Activated CD8-positive, alpha-beta memory T cell treated with anti-CD3 and anti-CD28 coated beads, Interleukin-2, amount 50 U/mL, for 1 hour (primary cell): Measurements from ENCODE around the gene KCNH2.
"Not testable (repeated sequence)": the region's sequence is repeated elsewhere in the genome, so short reads cannot be mapped to it uniquely, and the experiment has no call there.

Experiments used
- DNase-seq: peaks from one replicate; pipeline ENCODE4 v3.0.0-alpha.2; 2020; ENCODE audit errors: extremely low read depth

Gene KCNH2

DNA sequence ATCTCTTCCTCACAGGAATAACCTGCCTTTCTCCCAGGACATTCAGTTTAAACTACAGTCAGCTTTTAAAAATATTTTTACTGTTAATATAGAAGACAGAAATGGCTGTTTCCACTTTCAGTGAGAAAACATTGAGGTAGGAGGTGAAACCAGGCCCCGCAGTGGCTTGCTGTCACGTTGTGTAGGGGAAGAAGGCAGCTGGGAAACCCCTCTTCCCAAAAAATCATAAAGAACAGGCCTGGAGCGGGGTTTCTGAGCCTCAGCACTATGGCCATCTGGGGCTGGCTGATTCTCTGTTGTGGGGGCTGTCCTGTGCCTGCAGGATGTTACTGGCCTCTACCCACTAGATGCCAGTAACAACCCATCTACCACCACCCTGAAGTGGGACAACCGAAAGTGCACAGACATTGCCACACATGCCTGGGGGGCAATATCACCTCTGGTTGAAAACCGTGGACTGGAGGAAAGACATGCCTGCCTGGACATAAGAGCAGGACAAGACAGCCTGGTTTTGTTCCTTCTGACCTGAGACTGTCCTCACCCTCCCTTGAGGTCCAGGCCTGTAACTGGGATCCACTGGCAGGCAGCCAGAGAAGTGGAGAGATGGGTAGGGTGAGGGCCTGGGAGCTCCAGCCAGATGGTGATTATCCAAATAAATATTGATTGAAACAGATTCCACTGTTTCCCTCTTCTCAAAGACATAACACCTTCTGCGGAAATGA is 43.9 kb downstream of the KCNH2 start:
- no peak for DNase-seq

DNA sequence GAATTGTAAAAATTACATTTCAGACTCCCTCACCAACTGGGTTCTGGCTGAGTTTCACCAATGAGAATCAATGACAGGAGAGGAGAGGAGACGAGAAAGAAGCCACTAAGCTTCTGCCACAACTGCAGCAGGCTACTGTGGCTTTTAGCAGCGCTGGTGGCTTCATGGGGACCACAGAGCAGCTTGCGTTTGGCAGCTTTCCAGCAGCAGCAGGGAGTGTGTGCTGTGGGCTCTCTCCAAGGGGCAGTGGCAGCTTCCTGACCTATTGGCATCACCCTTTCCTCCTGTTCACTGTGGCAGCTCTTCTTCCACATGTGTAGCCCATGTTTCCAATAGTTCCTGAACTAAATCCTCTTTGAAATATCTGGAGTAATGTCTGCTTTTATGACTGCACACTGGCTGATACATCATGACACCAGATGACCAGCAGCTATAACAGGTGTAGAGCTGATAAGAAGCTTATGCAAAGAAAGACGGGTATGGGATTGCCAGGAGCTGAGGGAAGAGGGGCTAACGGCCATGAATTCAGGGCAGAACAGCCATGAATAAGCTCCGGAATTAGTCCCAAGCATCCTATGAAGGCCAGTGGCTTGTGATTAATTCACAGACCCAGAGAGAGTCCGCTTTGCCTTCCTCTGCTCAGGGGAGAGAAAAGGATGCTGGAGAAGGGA is 46.8 kb downstream of the KCNH2 start:
- DNase-seq, result no peak

DNA sequence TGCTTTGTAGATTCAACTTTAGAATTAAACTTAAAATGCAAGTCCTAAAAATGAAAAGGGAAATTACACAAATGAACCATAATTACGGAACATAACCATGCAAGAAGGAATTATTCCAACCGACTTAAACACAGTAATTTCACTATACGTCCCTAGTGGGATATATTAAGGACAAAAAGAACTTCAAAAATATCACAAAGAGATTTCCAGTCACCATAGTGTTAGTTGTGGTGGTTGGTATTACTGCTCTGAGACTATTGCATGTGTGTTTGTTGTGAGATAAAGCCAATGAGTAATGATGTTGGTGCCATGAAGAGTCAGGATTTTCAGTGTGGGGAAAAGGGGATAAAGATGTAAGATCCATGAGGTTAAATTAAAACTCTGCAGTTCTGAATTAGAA is 49.6 kb downstream of the KCNH2 start:
- no peak for DNase-seq

DNA sequence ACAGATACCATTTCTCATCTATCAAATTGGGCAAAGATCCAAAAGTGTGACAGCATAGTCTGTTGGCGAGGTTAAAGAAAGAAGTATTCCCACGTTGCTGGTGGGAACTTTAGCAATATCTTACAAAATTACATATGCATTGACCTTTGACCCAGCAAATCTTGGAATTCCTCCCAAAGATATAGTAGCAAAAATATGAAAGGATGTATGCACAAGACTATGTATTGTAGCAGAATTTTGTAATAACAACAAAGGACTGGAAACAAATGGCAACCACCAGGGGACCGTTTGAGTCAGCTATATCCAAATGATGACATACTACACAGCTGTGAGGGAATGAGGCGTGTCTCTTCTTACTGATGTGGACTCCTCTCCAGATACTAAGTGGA is 50.2 kb downstream of the KCNH2 start:
- no peak for DNase-seq

DNA sequence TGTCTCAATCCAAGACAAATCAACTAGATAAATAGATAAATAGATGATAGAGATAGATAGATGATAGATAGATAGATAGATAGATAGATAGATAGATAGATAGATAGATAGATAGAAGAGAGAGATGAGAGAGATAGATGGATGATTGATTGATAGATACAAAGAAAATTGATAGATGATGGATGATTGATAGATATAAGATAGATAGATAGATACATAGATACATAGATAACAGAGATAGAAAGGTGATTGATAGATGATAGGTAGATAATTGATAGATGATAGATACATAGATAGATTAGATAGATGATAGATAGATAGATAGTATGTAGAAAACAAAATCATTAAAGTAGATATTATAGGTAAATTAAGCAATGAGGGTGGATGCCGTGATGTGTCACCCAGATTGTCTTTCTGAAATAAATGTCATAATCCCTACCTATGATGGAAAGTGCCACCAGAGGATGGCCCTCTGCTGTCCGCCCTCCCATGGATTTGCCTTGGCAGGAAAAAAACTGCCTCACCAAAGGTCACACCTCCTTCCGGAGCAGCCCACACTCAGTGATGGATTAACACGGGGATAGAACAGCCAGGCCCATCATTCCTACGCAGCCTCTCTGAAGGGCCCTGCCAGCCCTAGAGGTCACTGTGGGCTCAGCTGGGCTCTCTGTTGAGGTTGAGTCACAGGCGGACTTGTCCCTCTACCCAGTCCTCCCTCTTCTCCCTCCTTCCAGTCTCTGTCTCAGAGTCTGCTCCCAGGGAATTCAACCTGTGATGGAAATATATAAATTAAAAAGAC is 50.8 kb downstream of the KCNH2 start:
- DNase-seq, result no peak

DNA sequence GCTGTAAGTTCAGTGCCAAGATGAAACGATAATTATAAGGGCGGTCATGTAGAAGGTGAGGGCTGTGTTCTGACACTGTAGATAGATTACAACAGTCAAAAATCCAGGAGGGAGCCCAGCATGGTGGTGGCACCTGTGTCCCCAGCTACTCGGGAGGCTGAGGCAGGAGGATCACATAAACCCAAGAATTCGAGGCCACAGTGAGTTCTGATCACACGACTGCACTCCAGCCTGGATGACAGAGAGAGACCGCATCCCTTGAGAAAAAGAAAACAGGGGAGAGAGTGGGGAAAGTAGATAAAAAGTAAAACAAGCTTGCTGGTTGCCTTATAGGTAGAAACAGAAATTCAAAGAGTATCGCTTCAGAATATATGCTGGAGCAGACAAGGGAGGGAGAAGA is 52.1 kb downstream of the KCNH2 start:
- DNase-seq, result no peak

DNA sequence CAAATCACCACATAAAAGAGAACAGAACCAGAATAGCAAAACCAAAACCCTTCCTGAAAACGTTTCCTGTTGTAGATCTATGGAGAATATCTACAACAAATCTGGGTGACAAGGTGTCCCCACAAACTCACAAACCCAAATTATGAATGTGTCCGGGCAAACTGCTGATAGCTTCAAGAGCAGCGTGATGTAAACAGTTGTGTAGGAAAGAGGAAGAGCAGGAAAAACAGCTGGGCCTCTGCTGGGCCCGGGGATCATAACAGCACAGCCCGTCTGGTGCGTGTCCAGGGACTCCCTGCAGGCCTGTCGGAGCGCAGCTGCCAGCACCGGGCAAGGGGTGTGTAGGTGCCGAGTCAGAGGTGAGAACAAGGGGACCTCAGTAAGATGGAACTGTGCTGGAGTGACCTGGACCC is 53.7 kb downstream of the KCNH2 start:
- no peak for DNase-seq

DNA sequence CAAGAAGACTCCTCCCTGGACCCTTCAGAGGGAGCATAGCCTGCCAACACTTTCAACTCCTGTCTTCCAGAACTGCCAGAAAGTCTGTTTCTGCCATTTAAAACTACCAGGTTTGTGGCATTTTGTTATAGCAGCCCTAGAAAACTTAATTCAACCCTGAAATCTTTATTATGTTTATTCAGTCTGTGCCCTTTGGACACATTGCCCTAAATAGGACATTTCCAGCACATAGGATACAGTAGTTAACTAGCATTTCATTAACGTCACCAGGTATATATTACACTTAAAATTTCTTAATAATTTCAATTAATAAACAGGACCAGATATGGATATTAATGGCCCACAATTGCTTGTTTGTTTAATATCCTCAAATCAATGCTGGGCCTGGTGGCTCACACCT is 54.3 kb downstream of the KCNH2 start:
- no peak for DNase-seq

DNA sequence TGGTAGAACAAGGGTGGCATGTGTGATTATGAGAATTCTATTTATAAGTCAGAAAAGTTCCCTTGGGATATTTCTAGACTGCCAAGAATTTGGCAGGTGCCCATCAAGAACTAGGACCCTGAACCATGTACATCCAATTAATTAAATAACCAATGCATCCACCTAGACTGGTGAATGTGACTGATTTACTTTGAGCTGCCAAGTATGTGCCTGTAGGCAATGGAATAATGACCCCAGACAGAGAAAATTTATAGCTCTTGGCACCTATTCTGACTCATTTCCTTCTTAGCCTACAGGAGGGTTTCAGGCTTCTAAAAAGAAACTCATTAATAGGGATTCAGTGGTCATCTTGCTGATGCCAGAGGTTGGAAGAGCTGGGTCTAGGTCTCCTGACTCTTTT is 54.9 kb downstream of the KCNH2 start:
- DNase-seq, result no peak

DNA sequence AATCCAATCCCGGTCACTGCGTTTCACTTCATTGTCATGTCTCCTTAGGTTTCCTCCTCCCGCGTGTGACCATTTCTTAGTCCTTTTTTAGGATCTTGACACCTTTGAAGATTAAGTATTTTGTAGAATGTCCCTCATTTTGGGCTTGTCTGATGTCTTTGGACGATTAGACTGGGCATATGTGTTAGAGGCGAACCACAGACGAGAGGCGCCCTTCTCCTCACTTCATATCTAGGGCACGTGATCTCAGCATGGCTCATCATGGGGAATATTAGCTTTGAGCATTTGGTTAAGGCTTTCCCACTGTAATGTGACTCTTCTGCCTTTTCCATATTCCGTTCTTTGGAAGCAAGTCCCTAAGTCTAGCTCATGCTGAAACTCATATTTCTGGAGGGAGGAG is 59.0 kb downstream of the KCNH2 start:
- DNase-seq, result no peak

DNA sequence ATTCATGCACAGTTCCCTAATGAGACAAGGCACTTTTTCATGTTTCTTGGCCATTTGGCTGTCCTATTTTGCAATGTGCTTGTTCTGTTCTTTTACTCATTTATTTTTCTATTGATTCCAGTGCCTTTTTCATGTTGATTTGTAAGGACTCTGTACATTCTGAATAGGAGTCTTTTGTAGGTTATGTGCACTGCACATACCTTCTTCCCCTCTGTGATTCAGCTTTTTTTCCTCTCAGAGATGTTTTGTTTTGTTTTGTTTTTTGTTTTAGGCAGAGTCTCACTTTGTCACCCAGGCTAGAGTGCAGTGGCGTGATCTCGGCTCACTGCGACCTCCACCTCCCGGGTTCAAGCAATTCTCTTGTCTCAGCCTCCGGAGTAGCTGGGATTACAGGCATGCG is 59.7 kb downstream of the KCNH2 start:
- no peak for DNase-seq

DNA sequence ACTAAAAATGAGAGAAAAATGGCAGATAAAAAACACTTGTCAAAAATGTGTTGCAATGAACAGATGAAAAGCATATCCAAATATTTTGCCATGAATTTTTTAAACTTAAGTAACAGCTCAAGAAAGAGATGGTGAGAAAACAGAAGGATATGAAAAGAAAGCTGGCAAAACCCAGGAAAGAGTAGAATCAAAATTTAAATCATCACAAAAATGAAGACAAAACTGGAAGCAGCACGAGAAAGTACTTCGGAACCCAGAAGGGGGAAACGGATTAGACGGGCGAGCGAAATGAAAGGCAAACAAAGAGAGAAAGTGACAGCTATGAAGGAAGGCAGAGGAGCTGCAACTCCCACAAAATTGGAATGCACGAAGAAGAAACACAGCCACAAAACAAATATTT is 60.2 kb downstream of the KCNH2 start:
- DNase-seq, result no peak

DNA sequence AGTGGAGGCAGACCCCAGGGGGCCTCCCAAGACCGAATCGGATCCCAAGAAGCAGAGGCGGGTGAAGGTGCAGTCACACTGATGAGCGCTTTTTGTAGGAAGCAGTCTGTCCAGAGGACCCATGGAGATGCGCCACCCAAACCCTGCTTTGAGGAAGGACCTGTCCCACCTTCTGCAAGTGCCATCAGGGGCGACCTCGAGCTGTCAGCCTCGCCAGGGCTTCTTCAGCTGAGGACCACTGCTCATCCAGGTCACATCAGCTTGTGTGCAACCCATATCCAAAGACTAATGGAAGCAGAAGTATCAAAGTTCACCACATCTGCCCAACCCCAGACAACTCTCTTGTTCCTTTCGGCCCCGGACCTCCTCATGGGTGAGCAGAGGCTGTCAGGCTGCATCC is 61.5 kb downstream of the KCNH2 start:
- no peak for DNase-seq

DNA sequence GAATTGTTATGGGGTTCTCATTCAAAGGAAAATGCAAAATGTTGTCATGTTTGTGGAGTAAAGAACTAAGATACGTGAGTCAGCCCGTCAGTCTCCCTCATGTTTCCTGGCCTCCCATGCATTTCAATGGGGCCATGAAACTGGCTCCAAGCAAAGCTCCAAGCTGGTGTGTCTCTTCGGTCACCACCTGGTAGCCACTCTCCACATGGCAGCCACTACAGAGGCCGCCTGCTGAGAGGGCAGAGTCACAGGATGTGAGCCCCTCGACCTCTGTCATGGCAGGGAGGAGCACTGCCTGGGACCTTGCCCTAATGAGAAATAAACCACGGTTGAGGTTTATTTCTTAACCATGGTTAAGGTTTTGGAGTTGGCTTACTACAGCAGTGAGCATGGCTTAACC is 63.2 kb downstream of the KCNH2 start:
- DNase-seq, result no peak

DNA sequence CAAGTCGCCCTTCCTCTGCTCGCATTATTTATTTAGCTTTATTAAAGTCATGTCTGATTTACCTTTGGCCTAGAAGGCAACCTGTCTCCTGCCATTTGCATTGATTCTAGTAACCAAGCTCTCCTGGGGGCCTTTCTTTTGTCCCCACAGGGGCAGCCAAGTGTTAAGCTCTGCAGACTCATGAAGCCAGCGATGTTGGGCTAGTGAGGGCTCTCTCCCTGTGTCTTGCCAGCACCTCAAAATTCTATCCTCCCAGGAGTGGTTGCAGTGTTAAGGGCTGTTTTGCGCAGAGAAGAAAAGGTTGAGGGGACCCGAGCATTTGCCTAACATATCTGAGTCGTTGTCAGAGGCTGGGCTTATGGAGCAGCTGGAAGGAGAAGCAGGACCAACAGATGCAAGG is 63.9 kb downstream of the KCNH2 start:
- no peak for DNase-seq

DNA sequence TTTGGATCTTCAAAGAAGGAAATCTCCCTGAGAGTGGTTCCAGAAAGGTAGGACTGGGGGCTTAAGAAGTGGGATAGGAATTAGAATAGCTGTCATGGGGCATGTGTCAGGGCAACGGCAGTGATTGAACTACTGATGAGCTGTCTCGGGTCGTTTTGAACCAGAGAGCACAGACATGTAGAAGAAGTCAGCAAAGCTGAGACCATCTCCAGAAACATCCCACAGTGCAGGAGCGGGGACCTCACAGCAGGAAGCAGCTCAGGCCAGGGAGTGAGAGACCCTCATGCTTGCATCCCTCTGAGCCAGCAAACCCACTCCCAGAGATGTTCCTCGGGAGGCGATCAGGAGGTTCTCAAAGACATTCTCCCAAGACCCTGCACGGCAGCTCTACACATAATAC is 65.7 kb downstream of the KCNH2 start:
- DNase-seq, result no peak

DNA sequence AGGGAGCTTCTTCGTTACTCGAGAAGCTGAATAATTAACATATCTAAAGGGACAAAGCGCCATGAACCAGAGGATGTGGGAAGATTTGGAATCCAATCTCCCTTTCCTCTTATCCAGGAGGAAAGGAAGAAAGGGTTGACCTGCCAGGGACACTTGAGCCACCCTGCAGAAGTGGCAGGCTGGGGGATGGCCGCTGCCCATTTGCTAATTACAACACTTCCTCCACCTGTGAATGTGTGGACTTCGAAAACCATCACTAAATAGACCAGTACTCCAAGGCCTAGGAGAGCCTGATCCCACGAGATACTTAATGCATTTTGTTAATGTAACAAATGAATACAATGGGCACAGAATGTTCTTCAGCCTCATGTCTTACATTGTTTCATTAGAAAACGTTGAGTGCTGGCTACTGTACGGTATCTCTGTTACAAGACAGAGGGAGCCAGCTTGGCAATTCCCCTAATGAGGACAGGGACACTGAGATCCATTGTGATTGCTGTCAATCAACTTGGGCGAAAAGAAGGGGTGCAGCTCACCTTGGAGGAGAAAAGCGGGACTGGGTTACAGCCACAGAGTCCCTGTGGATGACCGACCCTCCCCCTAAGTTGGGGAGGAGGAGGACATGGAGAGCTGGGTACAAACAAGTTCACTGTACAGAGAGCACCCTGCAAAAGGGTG is 66.4 kb downstream of the KCNH2 start:
- DNase-seq, result no peak

DNA sequence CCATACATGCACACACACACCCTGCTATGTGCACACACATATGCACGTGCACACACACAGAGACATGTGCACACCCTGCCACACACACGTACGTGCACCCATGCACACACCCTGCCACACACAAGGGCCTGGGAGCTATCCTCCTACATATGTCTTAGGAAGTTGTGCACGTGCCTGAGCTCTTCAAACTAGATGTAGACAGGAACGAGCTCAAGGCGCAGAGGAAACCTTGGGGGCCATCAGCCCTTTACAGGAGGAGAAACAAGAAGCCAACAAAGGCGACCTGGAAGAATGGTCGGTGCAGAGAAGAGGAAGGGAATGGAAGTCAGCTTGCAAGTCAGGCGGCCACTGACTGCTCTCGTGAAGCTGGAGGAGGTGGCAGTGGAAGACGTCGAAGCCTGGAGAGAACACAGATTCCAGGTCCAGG is 67.1 kb downstream of the KCNH2 start:
- DNase-seq, result no peak

DNA sequence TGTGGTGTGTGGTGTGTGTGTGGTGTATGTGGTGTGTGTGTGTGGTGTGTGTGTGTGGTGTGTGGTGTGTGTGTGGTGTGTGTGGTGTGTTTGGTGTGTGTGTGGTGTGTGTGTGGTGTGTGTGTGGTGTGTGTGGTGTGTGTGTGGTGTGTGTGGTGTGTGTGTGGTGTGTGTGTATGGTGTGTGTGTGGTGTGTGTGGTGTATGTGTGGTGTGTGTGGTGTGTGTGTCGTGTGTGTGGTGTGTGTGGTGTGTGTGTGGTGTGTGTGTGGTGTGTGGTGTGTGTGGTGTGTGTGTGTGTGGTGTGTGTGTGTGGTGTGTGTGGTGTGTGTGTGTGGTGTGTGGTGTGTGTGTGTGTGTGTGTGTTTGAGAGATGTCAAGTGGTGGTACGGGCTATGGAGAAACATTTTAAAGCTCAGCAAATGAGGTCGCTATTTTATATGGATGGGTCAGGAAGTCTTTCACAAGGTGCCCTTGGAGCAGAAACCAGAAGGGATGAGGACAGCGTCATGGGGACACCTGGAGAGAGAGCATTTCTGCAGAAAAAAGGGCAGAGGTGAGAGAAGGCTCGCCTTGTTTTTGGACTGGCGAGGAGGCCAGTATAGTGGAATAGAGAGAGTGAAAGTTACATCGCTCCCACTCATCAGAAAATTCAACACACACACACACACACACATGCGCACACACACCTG is 67.7 kb downstream of the KCNH2 start:
- not testable (repeated sequence) for DNase-seq

DNA sequence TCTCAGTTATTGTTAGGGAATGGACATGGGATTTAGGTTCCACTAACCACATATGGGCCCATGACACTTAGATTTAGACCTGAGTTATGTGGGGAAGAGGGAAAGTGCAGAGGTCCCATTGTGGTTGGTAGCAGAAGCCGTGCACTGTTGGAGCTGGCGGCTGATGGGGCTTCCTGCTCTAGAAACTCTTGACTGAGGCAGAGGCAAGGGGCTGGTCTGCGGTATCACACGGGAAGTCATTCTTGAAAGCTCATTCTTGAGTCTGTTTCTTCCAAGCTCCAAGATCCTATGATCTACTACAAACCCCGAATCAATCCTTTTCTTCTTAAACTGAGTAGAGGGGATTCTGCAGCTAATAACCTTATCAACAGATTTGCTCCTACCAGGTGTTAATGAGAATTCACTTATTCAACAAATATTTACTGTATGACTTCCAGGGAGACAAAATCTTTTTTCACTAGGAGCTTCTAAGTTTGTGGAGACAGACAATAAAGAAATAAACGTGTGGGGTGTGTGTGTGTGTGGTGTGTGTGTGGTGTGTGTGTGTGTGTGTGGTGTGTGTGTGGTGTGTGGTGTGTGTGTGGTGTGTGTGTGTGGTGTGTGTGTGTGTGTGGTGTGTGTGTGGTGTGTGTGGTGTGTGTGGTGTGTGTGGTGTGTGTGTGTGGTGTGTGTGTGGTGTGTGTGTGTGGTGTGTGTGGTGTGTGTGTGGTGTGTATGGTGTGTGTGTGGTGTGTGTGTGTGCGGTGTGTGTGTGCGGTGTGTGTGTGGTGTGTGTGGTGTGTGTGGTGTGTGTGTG is 68.7 kb downstream of the KCNH2 start:
- DNase-seq, result peak; percentile 14

DNA sequence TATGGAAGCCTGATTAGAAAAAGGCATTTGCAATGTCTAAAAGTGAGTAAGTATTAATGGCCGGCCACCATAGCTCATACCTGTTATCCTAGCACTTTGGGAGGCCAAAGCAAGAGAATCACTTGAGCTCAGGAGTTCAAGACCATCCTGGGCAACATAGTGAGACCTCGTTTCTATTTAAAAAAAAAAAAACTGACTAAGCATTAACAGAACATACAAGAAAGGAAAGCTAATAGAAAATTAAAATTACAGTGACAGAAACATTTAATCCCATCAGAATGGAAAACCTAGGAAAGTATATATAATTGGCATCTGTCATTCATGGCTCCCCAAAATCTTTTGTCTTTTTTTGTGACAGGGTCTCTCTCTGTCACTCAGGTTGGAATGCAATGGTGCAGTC is 69.9 kb downstream of the KCNH2 start:
- DNase-seq, result no peak
